Stimulated activated CD4-positive, alpha-beta T cell treated with anti-CD3 and anti-CD28 coated beads, TNF-alpha, amount 100 ng/mL, for 1 hour (primary cell): ENCODE measurements around the gene RBM17.
A peak's percentile ranks its signal among the peaks of the same experiment; 100 is the strongest.
"Not testable (repeated sequence)": the region's sequence is repeated elsewhere in the genome, so short reads cannot be mapped to it uniquely, and the experiment has no call there.

Experiments
- DNase-seq, 3 donors: peaks; one replicate each; pipeline ENCODE4 v3.0.0-alpha.2; 2020; ENCODE audit warnings: low read depth in 3 of 3, low spot score in 1 of 3

The RBM17 gene

DNA sequence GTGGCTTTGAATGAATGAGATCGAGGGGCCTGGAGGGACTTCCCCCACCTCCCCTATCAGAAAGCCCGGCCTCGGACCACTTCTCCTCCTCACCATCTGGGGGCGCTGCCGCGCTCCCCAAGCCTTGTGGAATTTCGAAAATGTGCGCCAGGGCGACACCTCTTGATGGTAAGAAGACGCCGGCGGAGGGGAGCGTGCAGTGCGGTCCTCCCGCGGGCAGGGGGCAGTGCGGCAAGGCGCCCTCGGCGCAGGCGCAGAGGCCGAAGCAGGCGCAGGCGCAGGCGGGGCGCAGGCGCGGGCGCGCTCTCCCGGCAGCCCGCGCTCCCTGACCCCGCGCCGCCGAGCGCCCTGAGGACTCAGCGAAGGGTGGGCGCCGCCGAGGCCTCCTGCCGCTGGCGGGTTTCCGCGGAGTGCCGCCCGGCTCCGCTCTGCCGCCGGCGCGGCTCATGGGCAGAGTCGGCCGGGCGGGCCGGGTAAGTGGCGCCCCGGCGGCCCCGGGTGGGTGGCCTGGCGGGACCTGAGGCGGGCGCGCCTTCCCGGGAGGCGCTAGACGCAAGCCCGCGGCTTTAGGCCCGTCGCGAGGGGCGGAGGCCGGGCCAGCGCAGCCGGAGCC lies at the start of gene RBM17:
Gene RBM17 (plus strand): TSS at position 314 of the 613 bp plus-strand sequence. CDS start 8,032 bp downstream, outside the sequence.
- peak; percentile 94 to 99 (median 98) for DNase-seq

GRCh38 chr10:6039711-6040110 lies 49.1 kb upstream of the RBM17 start:
- DNase-seq = no peak

GRCh38 chr10:6040205-6040604 lies 48.6 kb upstream of the RBM17 start:
- DNase-seq = no peak

GRCh38 chr10:6043377-6043776 lies 45.5 kb upstream of the RBM17 start:
- not testable (repeated sequence) for DNase-seq

DNA sequence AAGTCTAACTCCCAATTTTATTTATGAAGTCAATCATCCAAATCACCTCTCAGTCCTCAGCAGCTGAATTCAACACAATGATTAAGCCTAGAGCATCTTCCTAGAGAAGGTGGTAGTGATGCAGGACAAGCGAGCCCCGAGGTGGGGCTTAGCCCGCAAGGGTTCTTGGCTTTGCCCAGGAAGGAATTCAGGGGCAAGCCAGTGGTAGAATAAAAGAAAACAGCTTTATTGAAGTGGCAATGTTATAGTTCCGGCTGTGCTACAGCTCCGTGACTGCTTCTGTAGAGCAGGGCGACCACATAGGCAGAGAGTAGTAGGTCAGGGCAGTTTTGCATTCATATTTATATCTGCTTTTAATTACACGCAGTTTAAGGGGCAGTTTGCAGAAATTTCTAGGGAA lies 44.8 kb upstream of the RBM17 start:
- DNase-seq = no peak

DNA sequence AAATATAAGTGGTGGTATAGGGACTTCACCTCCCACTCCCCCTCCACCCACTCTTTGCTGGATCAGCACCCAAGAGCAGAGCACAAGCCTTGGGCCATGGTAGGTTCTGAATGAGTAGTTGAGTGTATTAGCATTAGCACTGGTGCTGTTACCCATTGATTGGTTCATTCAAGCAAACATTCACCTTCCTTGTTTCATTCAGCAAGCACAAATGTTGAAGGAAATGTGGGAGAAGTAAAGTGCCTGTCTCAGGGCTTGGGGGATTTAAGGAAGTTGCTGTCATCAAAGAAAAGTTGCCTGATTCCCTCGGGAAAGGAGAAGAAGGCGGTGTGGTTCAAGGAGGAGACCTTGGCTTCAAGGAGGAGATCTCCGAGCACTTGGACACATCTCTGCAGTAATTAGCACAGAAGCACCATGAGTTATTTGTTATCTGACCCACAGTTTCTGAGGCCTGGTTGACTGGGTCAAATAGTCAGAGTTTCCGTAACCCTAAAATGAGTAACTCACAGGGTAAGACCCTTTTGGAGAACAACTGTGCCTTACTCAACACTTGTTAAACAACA lies 44.0 kb upstream of the RBM17 start:
- DNase-seq = no peak

GRCh38 chr10:6045314-6045848 lies 43.5 kb upstream of the RBM17 start:
- DNase-seq = no peak

- no peak for DNase-seq
These were observed 42.7 kb upstream of the RBM17 start for GRCh38 chr10:6045878-6046772.

DNA sequence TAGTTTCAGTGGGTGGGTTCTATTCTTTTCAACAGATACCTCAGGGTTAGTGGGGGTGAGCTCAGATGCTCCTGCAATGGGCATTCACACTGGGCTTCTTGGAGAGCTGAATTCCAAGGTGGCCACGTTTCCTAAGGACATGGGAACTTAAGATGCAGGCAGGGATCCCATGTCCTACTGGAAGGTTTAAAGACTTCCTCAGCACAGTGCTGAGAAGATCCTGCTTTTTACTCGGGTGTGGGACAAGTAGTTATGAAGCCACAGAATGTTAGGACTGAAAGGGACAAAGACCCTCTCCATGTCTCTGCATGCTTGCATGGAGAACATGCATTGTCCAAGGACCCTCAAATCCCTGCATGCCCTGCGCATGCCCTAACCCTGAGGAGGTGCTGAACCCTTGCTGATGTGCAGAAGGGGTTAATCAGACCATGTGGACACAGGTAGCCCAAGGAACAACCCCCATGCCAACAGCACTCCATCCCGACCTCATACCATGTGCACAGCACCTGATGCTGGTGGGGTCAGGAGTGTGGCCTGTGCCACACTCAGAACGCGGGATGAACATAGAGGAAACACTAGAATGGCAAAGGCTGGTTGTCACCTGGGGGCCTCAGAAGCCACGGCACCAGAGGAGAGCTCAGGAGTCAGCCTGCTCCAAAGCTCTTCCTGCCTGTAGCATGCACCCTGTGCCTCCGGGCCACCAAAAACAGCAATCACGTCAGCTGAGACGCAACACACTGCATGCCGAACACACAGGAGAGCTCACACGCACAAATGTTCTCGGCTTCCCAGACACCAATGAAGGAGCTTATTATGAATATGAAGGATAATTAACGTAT lies 41.8 kb upstream of the RBM17 start:
- DNase-seq = no peak

DNA sequence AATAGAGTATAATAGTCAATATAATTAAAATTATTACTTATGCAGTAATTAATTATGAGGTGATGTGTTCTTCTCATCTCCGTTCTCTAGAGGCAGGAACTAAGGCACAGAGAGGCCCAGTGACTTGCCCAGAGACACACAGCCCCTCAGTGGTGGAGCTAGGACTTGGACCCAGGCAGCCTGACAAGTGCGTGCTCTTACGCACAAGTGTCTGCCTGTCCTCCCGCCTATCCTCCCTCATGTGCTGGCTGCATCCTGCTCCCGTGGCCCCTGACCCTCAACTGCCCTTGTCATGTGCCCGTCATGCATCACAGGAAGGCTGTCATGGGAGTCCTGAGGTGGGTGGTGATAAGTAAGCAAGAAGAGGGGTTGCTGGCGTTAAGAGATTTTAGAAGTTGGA lies 41.0 kb upstream of the RBM17 start:
- DNase-seq = no peak

GRCh38 chr10:6048281-6049030 lies 40.4 kb upstream of the RBM17 start:
- DNase-seq = no peak

DNA sequence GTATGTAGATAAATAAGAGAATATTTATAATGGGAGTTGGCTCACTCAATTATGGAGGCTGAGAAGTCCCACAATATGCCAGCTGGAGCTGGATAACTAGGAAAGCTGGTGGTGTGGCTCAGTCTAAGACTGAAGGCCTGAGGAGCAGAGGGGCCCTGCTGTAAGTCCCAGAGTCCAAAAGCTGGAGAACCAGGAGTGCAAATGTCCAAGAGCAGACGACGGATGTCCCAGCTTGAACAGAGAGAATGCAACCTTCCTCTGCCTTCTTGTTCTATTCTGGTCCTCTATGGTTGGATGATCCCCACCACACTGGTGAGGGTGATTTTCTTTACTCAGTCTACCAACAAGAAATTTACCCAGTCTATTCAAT lies 39.8 kb upstream of the RBM17 start:
- no peak for DNase-seq

GRCh38 chr10:6050801-6051445 lies 37.9 kb upstream of the RBM17 start:
- peak; percentile 63 to 79 (median 74) for DNase-seq

DNA sequence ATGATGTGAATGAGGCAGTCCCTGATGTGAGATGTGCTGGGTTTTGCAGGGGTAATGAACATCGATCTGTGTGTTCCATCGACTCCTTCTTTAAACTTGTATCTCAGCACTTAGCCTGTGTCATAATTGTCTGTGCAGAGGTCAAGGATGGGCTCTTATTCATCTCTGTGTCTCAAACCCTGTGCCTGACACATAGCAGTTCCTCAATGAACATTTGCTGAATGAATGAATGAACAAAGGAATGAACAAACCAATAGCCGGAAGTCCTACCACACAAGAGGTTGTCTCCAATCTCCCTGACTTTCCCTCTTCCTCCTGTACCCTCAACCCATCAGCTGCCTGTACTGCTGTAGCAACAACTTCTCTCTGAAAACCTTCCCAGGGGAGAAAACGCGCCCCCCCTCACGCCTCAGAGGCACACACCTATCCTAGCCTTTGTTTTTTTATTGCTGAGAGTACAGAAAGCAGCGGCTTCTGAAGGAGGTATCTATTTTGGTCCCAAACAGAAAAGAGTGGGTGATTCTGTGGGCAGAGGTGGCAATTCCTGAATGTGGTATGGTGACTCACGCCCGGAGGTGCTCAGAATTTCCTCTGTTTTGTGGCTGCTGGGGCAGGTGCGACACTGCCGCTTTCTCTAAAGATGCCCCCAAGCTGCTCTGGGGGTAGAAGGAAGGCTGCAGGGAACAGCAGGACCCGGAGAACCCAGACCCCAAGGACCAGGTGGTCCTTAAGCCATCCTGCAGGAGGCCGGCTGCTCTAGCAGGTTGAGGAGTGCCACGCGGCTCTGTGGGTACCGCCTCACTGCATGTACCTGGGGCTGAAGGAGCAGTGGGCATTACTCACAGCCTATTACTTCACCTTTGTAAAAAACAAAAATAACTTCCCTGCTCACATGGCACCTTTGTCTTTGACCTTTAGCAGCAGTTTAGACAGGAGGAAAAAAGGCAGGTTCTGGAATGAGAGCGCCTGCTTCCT lies 36.3 kb upstream of the RBM17 start:
- peak; percentile 50 to 60 (median 59) for DNase-seq

GRCh38 chr10:6053303-6053702 lies 35.5 kb upstream of the RBM17 start:
- DNase-seq = no peak

GRCh38 chr10:6053816-6054631 lies 34.8 kb upstream of the RBM17 start:
- no peak for DNase-seq

- DNase-seq = no peak
These were observed 34.0 kb upstream of the RBM17 start for GRCh38 chr10:6054884-6055283.

DNA sequence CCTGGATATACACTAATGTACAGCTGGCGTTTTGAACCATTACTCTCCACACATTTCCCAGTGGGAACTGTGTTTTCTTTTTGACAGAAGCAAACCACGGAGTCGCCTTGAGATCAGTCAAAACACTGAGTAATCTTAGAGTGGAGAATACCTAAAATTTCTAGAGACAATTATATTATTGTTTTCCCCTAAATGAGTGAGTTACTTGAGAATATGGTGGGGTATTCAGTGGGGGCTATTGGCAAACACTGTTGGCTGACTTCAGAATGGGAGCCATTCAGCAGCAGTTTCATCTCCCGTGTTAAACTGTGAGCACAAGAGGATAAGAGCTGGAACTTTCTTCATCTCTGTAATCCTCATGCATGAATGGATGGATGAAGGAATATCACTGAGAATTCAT lies 32.9 kb upstream of the RBM17 start:
- no peak for DNase-seq
